ENCODE measurements around the gene TCF19. TPM values are rescaled to one million over a fixed set of nuclear protein-coding genes. Genes with fewer than 3 reads are reported as not detected.
"Not testable (repeated sequence)": the region's sequence is repeated elsewhere in the genome, so short reads cannot be mapped to it uniquely, and the experiment has no call there.

Gene TCF19
- total RNA-seq, 1 donor from 2014 or later, result 6.4 TPM

DNA sequence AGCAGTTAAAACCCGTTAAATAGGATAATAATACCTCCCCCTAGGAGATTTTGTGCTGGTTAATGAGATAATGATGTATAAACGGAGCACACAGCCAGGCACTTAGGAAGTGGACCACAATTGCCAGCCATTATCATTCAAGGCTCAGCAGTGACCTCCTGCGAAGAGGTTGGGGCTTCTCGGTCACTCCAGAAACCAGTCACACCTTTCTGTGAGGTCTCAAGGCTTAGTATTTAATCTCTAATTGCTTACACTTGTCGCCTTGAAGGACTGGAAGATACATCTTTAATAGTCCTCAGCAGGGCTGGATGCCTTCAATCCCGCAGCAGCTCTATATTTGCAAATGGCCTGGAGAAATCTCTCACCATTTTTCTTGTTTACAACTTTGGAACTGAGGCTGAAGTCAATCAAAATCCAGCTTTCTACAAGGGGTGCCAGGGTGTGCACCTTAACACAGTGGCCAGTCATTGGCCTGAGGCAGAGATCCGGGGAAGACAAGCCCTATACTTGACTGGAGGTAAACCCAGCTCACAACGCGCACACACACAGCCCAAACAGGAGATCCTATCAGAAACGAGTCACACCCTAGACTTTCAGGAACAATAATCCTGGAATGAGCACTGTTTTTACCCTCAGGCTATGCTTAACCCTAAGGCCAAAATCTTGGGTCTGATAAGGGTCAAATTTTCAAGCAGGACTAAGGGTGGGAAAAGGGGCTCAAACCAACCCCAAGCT is 10.9 kb downstream of the TCF19 start:
- no peak overlapping the region for H3K4me3 ChIP-seq (ENCODE audit: low read depth, low read length)
- no peaks in the 10 kb centered on the region for H3K36me3 ChIP-seq (ENCODE audit: control insufficient read depth, insufficient read depth, low read length)
- TF ChIP-seq, protein P1, sequence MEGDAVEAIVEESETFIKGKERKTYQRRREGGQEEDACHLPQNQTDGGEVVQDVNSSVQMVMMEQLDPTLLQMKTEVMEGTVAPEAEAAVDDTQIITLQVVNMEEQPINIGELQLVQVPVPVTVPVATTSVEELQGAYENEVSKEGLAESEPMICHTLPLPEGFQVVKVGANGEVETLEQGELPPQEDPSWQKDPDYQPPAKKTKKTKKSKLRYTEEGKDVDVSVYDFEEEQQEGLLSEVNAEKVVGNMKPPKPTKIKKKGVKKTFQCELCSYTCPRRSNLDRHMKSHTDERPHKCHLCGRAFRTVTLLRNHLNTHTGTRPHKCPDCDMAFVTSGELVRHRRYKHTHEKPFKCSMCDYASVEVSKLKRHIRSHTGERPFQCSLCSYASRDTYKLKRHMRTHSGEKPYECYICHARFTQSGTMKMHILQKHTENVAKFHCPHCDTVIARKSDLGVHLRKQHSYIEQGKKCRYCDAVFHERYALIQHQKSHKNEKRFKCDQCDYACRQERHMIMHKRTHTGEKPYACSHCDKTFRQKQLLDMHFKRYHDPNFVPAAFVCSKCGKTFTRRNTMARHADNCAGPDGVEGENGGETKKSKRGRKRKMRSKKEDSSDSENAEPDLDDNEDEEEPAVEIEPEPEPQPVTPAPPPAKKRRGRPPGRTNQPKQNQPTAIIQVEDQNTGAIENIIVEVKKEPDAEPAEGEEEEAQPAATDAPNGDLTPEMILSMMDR (IDR thresholded peaks at IDR 0.05; ENCODE audit: insufficient read depth, low read length, poor library complexity, severe bottlenecking), result no peak
- DNase-seq (ENCODE audit: low read depth), result no peak
- H3K27me3 ChIP-seq (ENCODE audit: control insufficient read depth, insufficient read depth, low read length), result no peaks in the 10 kb centered on the region

GRCh38 chr6:31169858-31170599 is 11.6 kb downstream of the TCF19 start:
- not testable (repeated sequence) for H3K27me3 ChIP-seq (ENCODE audit: control insufficient read depth, insufficient read depth, low read length); DNase-seq (ENCODE audit: low read depth); H3K36me3 ChIP-seq (ENCODE audit: control insufficient read depth, insufficient read depth, low read length); H3K4me3 ChIP-seq (ENCODE audit: low read depth, low read length)

- Histone ChIP-seq H3K27me3 (ENCODE audit: control insufficient read depth, insufficient read depth, low read length) (no peaks in the 10 kb centered on the region), H3K36me3 (ENCODE audit: control insufficient read depth, insufficient read depth, low read length) (no peaks in the 10 kb centered on the region), H3K4me3 (ENCODE audit: low read depth, low read length) (no peak within 1 kb of the TSS)
- TF ChIP-seq, protein P1 (IDR thresholded peaks at IDR 0.05; ENCODE audit: insufficient read depth, low read length, poor library complexity, severe bottlenecking), result no peak
- no peak for DNase-seq (ENCODE audit: low read depth)
These were observed 12.2 kb downstream of the TCF19 start, which contains the start of gene POU5F1 for GRCh38 chr6:31170600-31170881. Gene POU5F1, minus strand, starts transcription at chr6:31170682. Its CDS starts 62 bp downstream, at chr6:31170620.

DNA sequence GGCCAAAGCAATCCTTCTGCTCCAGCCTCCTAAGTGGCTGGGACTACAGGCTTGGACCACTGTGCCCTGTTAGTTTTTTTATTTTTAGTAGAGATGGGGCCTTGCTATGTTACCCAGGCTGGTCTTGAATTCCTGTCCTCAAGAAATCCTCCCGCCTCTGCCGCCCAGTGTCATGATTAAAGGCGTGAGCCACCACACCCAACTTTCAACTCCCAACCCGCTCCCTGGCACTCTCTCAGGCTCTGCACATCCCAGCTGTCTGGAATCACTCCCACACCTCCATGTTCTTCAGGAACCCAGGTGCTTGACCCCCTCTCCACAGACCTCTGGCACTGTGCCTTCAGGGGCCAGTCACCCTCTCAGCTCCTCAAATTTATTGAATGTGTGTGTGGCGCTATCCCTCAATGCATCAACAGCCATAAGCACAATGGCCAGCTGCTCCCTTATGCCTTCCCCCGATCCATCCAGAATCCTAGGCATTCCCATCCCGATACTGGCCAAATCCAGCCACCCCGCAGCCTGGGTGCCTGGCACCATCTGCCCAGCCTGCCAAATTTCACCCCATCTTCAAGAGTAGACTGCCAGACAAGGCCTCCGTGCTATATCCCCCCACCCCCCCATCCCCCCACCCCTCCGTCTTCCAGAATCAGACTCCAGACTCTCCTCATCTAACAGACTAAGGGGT is 12.7 kb downstream of the TCF19 start:
- TF ChIP-seq, protein P1 (IDR thresholded peaks at IDR 0.05; ENCODE audit: insufficient read depth, low read length, poor library complexity, severe bottlenecking), result no peak
- DNase-seq (ENCODE audit: low read depth), result no peak
- no peak overlapping the region for H3K4me3 ChIP-seq (ENCODE audit: low read depth, low read length)
- H3K36me3 ChIP-seq (ENCODE audit: control insufficient read depth, insufficient read depth, low read length), result no peaks in the 10 kb centered on the region
- no peaks in the 10 kb centered on the region for H3K27me3 ChIP-seq (ENCODE audit: control insufficient read depth, insufficient read depth, low read length)

DNA sequence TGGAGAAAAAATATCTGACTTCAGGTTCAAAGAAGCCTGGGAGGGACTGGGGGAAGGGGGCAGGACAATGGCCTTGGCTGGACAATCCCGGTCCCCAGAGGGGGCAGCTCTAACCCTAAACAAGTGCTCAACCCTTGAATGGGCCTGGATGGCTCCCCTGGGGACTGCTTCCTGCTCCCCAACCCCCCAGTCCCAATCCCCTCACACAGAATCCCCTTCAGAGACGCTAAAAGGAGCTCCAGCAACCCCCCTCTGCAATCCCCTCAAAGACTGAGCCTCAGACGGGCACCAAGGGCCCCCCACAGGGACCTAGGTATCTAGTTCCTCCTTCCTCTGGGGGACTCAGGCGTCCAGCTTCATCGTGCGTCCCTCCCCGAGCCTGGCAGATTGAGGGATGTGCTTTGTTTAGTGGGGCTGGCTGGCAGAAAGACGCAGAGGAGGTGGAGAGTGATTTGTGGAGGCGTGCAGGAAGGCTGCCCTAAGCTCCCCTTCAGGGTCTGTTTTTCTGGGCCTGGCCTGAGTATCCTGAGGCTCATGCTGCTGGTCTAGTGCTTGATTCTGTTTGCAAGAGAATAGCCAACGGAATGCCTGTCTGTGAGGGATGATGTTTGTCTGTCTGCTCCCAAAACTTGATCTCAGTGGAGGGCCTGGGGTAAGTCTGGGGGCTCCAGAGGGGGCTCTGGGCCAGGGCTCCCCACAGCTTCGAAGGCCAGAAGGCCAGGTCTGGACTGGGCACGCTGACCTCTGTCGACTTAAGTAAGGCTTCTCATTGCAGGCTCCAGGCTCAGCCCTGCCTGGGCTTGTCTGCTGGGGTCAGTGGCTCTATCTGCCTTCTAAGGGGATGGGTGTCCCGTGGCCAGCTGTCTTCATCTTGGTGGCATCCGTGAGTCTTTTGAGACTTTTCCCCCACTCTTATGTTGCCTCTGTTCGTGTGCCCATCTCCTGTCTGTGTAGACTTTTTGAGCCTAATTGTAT is 13.8 kb downstream of the TCF19 start:
- DNase-seq (ENCODE audit: low read depth), result no peak
- Histone ChIP-seq H3K36me3 (ENCODE audit: control insufficient read depth, insufficient read depth, low read length) (no peaks in the 10 kb centered on the region), H3K4me3 (ENCODE audit: low read depth, low read length) (no peak overlapping the region), H3K27me3 (ENCODE audit: control insufficient read depth, insufficient read depth, low read length) (no peaks in the 10 kb centered on the region)
- TF ChIP-seq, protein P1 (IDR thresholded peaks at IDR 0.05; ENCODE audit: insufficient read depth, low read length, poor library complexity, severe bottlenecking), result no peak
